Keratinocyte (primary cell): Measurements from ENCODE around the gene GPD1. TPM values are rescaled to one million over a fixed set of nuclear protein-coding genes. Genes with fewer than 3 reads are reported as not detected.

Source experiments
- DNase-seq: peaks from one replicate; pipeline ENCODE4 v3.0.0-alpha.2; 2011; ENCODE audit warnings: low read depth, missing footprints, low spot score
- FAIRE-seq: peaks from 2 replicates; lab custom pipeline; 2011; peaks lifted over from hg19 to GRCh38; lab: Jason Lieb, UNC
- H2AFZ ChIP-seq: 2 replicates; pipeline ENCODE4 v1.6.0; 2012; ENCODE audit warnings: low read length, control low read depth, inconsistent platforms; ENCODE audit not compliant: control insufficient read depth
- H3K27ac ChIP-seq: 2 replicates; pipeline ENCODE4 v1.5.1; 2011; ENCODE audit warnings: low read length; ENCODE audit not compliant: control insufficient read depth, insufficient read depth
- H3K27me3 ChIP-seq: 3 replicates; pipeline ENCODE4 v1.6.0; 2011; ENCODE audit warnings: low read length; ENCODE audit not compliant: control insufficient read depth, insufficient read depth; ENCODE audit errors: extremely low read depth
- H3K36me3 ChIP-seq, 2 experiments: 2 replicates in 1 of 2; 3 replicates in 1 of 2; pipeline ENCODE4 v1.5.1; 2011; ENCODE audit warnings: low read length in 2 of 2, mild to moderate bottlenecking in 1 of 2; ENCODE audit not compliant: control insufficient read depth in 2 of 2, insufficient read depth in 2 of 2; ENCODE audit errors: extremely low read depth in 1 of 2
- H3K4me1 ChIP-seq: 3 replicates; pipeline ENCODE4 v1.5.1; 2011; ENCODE audit warnings: low read length; ENCODE audit not compliant: control insufficient read depth, insufficient read depth; ENCODE audit errors: extremely low read depth
- H3K4me2 ChIP-seq: 3 replicates; pipeline ENCODE4 v1.6.0; 2011; ENCODE audit warnings: low read depth, low read length; ENCODE audit not compliant: control insufficient read depth, insufficient read depth; ENCODE audit errors: extremely low read depth
- H3K4me3 ChIP-seq, 3 experiments: fragments of 200-600 bp in 1 of 3; sonication (generic) in 1 of 3; 2 replicates in 2 of 3; 3 replicates in 1 of 3; pipeline ENCODE4 v1.5.1; 2011 to 2016; ENCODE audit warnings: low read length in 3 of 3, mild to moderate bottlenecking in 3 of 3, control low read depth in 2 of 3, inconsistent platforms in 1 of 3, low read depth in 1 of 3, mixed read lengths in 1 of 3, mixed run types in 1 of 3, moderate library complexity in 1 of 3; ENCODE audit not compliant: control insufficient read depth in 2 of 3, insufficient read depth in 2 of 3; ENCODE audit errors: extremely low read depth in 1 of 3
- H3K79me2 ChIP-seq: 2 replicates; pipeline ENCODE4 v1.6.0; 2012; ENCODE audit warnings: low read length; ENCODE audit not compliant: control insufficient read depth, insufficient read depth
- H3K9ac ChIP-seq: 3 replicates; pipeline ENCODE4 v1.6.0; 2011; ENCODE audit warnings: low read length; ENCODE audit not compliant: control insufficient read depth, insufficient read depth; ENCODE audit errors: extremely low read depth
- H3K9me1 ChIP-seq: 3 replicates; pipeline ENCODE4 v1.6.0; 2011; ENCODE audit warnings: low read length; ENCODE audit not compliant: control insufficient read depth, insufficient read depth; ENCODE audit errors: extremely low read depth
- H3K9me3 ChIP-seq: 2 replicates; pipeline ENCODE4 v1.5.1; 2012; ENCODE audit warnings: low read depth, low read length; ENCODE audit not compliant: control insufficient read depth
- H4K20me1 ChIP-seq: 3 replicates; pipeline ENCODE4 v1.6.0; 2011; ENCODE audit warnings: low read length; ENCODE audit not compliant: control insufficient read depth, insufficient read depth; ENCODE audit errors: extremely low read depth
- EZH2 ChIP-seq: IDR thresholded peaks from one replicate; pipeline ENCODE4 v1.6.1; 2012; ENCODE audit warnings: inconsistent platforms, mild to moderate bottlenecking, low read length, moderate library complexity
- dilution Hi-C: fragments of 300-500 bp; cut with MboI; formaldehyde crosslinking; loops from one replicate; pipeline ENCODE4 v1.7.0; 2020; ENCODE audit warnings: low sequenced_read_pairs; ENCODE audit not compliant: extremely low pct_ligation_motif_present
- polyA plus RNA-seq, 5 experiments: library from polyadenylated mRNA; depleted of rRNA in 3 of 5; stranded (reverse) in 3 of 5; stranded (forward) in 1 of 5; unstranded in 1 of 5; fragments of >200 nt; gene quantifications; 1 replicate in 1 of 5; 2 replicates in 3 of 5; 3 replicates in 1 of 5; pipeline versions ENCODE4 v1.2.1 to v1.2.3, GENCODE V29; 2011 to 2012; ENCODE audit warnings: missing spikeins in 2 of 5, low read depth in 1 of 5, low replicate concordance in 1 of 5
- TF ChIP-seq, protein P1 (sequence below), 3 experiments: IDR thresholded peaks in 1 of 3; conservative IDR thresholded peaks in 1 of 3; optimal IDR thresholded peaks in 1 of 3; 2 replicates in 2 of 3; 3 replicates in 1 of 3; pipeline versions ENCODE3 to v1.5.1; 2011; ENCODE audit warnings: low read length in 3 of 3, mild to moderate bottlenecking in 3 of 3, moderate library complexity in 2 of 3, control low read depth in 1 of 3, inconsistent platforms in 1 of 3; ENCODE audit not compliant: insufficient read depth in 2 of 3; ENCODE audit errors: extremely low read depth in 1 of 3

Gene GPD1
- polyA plus RNA-seq, 1 donor (not counting 4 experiments of a cell fraction or from before 2014, with no cell fraction given), result 0.13 TPM

DNA sequence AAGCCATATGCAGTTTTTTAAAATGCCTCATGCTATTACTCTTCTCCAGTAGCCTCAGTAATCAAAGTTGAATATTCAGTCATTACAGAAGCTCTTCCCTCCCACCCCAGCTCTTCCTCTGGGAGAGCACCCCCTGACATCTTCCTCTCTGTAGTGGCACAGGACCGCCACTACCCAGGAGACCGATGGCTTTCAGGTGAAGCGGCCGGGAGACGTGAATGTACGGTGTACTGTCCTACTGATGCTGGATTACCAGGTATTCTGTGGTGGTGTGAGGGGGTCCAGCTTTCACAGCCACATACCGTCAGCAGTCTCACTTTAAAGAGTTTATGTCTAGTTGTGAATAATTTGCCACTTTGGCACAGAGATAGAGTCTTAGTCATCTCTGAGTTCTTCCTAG, 14.1 kb upstream of the GPD1 start:
- Histone ChIP-seq H3K36me3 (peaks cover 24 to 54% of the 10 kb centered on the region in 2 experiments), H4K20me1 (no peaks in the 10 kb centered on the region), H3K4me2 (no peak overlapping the region), H3K9me1 (no peaks in the 10 kb centered on the region), H3K9me3 (no peaks in the 10 kb centered on the region), H3K4me3 (no peak overlapping the region), H3K4me1 (peaks cover 31% of the 10 kb centered on the region), H3K27me3 (no peaks in the 10 kb centered on the region), H2AFZ (no peak overlapping the region), H3K79me2 (peaks cover 11% of the 10 kb centered on the region), H3K27ac (no peak overlapping the region), H3K9ac (no peak overlapping the region)
- FAIRE-seq, result no peak
- TF ChIP-seq, protein P1, sequence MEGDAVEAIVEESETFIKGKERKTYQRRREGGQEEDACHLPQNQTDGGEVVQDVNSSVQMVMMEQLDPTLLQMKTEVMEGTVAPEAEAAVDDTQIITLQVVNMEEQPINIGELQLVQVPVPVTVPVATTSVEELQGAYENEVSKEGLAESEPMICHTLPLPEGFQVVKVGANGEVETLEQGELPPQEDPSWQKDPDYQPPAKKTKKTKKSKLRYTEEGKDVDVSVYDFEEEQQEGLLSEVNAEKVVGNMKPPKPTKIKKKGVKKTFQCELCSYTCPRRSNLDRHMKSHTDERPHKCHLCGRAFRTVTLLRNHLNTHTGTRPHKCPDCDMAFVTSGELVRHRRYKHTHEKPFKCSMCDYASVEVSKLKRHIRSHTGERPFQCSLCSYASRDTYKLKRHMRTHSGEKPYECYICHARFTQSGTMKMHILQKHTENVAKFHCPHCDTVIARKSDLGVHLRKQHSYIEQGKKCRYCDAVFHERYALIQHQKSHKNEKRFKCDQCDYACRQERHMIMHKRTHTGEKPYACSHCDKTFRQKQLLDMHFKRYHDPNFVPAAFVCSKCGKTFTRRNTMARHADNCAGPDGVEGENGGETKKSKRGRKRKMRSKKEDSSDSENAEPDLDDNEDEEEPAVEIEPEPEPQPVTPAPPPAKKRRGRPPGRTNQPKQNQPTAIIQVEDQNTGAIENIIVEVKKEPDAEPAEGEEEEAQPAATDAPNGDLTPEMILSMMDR (optimal IDR thresholded peaks at IDR 0.05 in 1 of 3, IDR thresholded peaks at IDR 0.05 in 1 of 3, conservative IDR thresholded peaks at IDR 0.05 in 1 of 3; ENCODE audit: extremely low read depth in 1 of 3, insufficient read depth in 2 of 3, low read length in 3 of 3), result no peak
- TF ChIP-seq EZH2, result no peak
- DNase-seq, result no peak
- dilution Hi-C loops, result no loop called here

- Histone ChIP-seq H3K9me1 (no peaks in the 10 kb centered on the region), H3K4me1 (peaks cover 31% of the 10 kb centered on the region), H3K27me3 (no peaks in the 10 kb centered on the region), H3K4me2 (no peak overlapping the region), H3K9ac (no peak overlapping the region), H2AFZ (no peak overlapping the region), H3K36me3 (peaks cover 27 to 59% of the 10 kb centered on the region in 2 experiments), H3K79me2 (peaks cover 10% of the 10 kb centered on the region), H3K4me3 (no peak overlapping the region), H3K27ac (no peak overlapping the region), H4K20me1 (no peaks in the 10 kb centered on the region), H3K9me3 (no peaks in the 10 kb centered on the region)
- no peak for FAIRE-seq
- dilution Hi-C loops, result no loop called here
- no peak for TF ChIP-seq EZH2
- TF ChIP-seq, protein P1 (optimal IDR thresholded peaks at IDR 0.05 in 1 of 3, IDR thresholded peaks at IDR 0.05 in 1 of 3, conservative IDR thresholded peaks at IDR 0.05 in 1 of 3; ENCODE audit: extremely low read depth in 1 of 3, insufficient read depth in 2 of 3, low read length in 3 of 3), result no peak
- no peak for DNase-seq
Measured at GRCh38 chr12:50090391-50090790, 13.4 kb upstream of the GPD1 start.
